WERI-Rb-1 (cell line): ENCODE results near the gene KRTAP10-11.
"Not testable (repeated sequence)": the region's sequence is repeated elsewhere in the genome, so short reads cannot be mapped to it uniquely, and the experiment has no call there.

Experiments
- DNase-seq: peaks from one replicate; pipeline ENCODE4 v3.0.0-alpha.2; 2020
- H3K27ac ChIP-seq: fragments of 250-450 bp; sonication (Bioruptor Pico); 2 replicates; pipeline ENCODE4 v1.5.1; 2020; ENCODE audit warnings: mild to moderate bottlenecking, moderate library complexity
- H3K27me3 ChIP-seq: fragments of 250-450 bp; sonication (Bioruptor Pico); 2 replicates; pipeline ENCODE4 v1.5.1; 2021; ENCODE audit warnings: mild to moderate bottlenecking, low read depth, moderate library complexity; ENCODE audit not compliant: insufficient read depth, severe bottlenecking
- H3K36me3 ChIP-seq: fragments of 250-450 bp; sonication (Bioruptor Pico); 2 replicates; pipeline ENCODE4 v1.5.1; 2020; ENCODE audit warnings: mild to moderate bottlenecking, moderate library complexity
- H3K4me3 ChIP-seq: 2 replicates; pipeline ENCODE4 v1.5.1; 2011; ENCODE audit warnings: low read depth, mild to moderate bottlenecking, control low read depth, low read length
- H3K9me3 ChIP-seq: fragments of 250-450 bp; sonication (Bioruptor Pico); 2 replicates; pipeline ENCODE4 v1.5.1; 2021; ENCODE audit warnings: mild to moderate bottlenecking, moderate library complexity; ENCODE audit not compliant: severe bottlenecking
- TF ChIP-seq, protein P1 (sequence below): IDR thresholded peaks from 2 replicates; pipeline ENCODE4 v1.5.1; 2011; ENCODE audit warnings: low read depth, mild to moderate bottlenecking, control low read depth, inconsistent platforms, low read length

KRTAP10-11 gene

GRCh38 chr21:44681152-44681551, 34.9 kb downstream of the KRTAP10-11 start:
- Histone ChIP-seq H3K27me3 (no peaks in the 10 kb centered on the region), H3K27ac (no peak overlapping the region), H3K4me3 (no peak overlapping the region), H3K36me3 (no peaks in the 10 kb centered on the region), H3K9me3 (peaks cover 3% of the 10 kb centered on the region)
- DNase-seq: no peak
- TF ChIP-seq, protein P1, sequence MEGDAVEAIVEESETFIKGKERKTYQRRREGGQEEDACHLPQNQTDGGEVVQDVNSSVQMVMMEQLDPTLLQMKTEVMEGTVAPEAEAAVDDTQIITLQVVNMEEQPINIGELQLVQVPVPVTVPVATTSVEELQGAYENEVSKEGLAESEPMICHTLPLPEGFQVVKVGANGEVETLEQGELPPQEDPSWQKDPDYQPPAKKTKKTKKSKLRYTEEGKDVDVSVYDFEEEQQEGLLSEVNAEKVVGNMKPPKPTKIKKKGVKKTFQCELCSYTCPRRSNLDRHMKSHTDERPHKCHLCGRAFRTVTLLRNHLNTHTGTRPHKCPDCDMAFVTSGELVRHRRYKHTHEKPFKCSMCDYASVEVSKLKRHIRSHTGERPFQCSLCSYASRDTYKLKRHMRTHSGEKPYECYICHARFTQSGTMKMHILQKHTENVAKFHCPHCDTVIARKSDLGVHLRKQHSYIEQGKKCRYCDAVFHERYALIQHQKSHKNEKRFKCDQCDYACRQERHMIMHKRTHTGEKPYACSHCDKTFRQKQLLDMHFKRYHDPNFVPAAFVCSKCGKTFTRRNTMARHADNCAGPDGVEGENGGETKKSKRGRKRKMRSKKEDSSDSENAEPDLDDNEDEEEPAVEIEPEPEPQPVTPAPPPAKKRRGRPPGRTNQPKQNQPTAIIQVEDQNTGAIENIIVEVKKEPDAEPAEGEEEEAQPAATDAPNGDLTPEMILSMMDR: no peak

DNA sequence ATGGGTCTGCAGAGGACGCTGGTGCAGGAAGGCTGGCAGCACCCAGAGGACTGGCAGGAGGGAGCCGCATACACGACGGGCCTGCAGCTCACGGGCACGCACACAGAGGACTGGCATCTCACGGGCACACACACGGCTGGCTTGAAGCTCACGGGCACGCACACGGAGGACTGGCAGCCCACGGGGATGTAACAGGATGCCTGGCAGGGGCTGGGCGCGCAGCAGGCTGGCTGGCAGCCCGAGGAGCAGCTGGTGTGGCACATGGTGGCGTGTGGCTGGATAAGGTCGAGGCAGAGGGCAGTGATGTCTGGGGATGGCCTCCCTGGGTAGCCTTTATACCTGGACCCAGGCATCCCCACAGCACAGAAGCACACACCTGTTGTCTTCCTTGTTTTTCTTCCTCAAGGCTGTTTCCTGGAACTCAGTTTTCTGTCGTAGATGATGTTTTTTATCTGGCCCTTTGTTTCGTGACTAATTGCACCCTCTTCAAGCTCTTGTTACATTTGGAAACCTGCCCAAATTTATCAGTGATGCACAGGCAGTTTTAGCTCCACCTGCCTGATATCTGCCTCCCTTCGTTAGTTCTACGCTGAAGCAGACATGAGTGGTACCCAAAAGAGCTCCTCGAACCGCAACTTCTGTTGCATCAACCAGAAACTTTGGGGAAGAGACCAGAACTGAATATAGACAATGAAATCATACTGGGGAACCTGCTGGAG, 35.8 kb downstream of the KRTAP10-11 start, which contains the start of gene KRTAP12-1:
Gene KRTAP12-1 (minus strand): TSS at position 303 of the 719 bp plus-strand sequence. CDS start 40 bp downstream, at position 263.
- H3K9me3 ChIP-seq: peaks cover 3% of the 10 kb centered on the region
- H3K27ac ChIP-seq: no peak within 1 kb of the TSS
- no peak within 1 kb of the TSS for H3K4me3 ChIP-seq
- no peak for DNase-seq
- TF ChIP-seq, protein P1: no peak
- no peaks in the 10 kb centered on the region for H3K27me3 ChIP-seq
- no peaks in the 10 kb centered on the region for H3K36me3 ChIP-seq

- Histone ChIP-seq H3K4me3 (no peak overlapping the region), H3K27me3 (no peaks in the 10 kb centered on the region), H3K36me3 (no peaks in the 10 kb centered on the region), H3K9me3 (peaks cover 3% of the 10 kb centered on the region), H3K27ac (no peak overlapping the region)
- no peak for DNase-seq
- TF ChIP-seq, protein P1: no peak
These were observed 36.5 kb downstream of the KRTAP10-11 start for GRCh38 chr21:44682580-44683151.

DNA sequence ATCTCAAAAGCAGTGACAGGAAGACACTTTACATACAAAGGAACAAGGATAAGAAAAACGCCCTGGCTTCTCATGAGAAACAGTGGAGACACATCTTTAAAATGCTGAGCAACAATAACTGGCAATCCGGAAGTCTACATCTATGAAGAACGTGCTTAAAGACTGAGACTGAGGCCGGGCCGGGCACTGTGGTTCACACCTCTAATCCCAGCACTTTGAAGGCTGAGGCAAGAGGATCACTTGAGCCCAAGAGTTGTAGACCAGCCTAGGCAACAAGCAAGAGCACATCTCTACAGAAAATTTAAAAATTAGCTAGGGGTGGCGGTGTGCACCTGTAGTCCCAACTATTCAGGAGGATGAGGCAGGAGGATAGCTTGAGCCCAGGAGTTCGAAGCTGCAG, 37.9 kb downstream of the KRTAP10-11 start:
- no peak for DNase-seq
- Histone ChIP-seq H3K9me3 (no peaks in the 10 kb centered on the region), H3K27me3 (no peaks in the 10 kb centered on the region), H3K27ac (no peak overlapping the region), H3K36me3 (no peaks in the 10 kb centered on the region), H3K4me3 (no peak overlapping the region)
- TF ChIP-seq, protein P1: no peak

DNA sequence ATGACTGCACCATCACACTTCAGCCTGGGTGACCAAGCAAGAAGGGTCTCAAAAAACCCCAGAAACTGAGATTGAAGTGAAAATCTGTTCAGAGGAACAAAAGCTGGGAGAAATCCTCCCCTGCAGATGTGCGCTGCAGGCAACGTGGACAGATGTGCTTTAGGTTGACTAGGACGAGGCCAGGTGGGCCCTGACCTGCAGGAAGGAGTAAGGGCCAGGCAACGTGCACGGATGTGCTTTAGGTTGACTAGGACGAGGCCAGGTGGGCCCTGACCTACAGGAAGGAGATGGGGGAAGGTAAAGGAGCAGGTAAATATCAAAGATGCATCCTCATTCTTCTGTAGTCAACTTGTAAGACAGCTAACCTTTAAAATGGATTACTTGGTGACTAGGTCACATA, 38.3 kb downstream of the KRTAP10-11 start:
- Histone ChIP-seq H3K9me3 (no peaks in the 10 kb centered on the region), H3K4me3 (no peak overlapping the region), H3K27me3 (no peaks in the 10 kb centered on the region), H3K27ac (no peak overlapping the region), H3K36me3 (no peaks in the 10 kb centered on the region)
- DNase-seq: no peak
- TF ChIP-seq, protein P1: no peak

DNA sequence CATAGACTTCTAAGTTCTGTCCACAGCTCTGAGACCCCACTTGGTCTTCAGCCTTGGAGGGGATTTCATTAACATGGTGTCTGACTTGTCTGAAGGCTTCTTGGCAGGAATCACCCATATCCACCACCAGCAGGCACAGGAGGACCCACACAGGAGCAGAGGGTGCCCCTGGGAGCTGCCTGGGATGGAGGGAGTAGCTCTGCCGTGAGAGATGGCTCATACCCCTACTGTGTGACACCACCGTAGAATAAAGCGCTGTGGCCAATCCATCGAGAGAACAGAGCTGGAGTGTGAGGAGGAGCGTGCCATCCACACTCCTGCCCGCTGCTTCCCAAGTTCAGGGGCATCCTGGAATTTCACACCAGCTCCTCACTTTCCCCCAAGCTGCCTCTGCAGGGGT, 38.8 kb downstream of the KRTAP10-11 start:
- DNase-seq, H3K4me3 ChIP-seq, H3K27ac ChIP-seq, H3K9me3 ChIP-seq, H3K27me3 ChIP-seq, H3K36me3 ChIP-seq: not testable (repeated sequence)
